ENCODE data around the gene HES6.

DNA sequence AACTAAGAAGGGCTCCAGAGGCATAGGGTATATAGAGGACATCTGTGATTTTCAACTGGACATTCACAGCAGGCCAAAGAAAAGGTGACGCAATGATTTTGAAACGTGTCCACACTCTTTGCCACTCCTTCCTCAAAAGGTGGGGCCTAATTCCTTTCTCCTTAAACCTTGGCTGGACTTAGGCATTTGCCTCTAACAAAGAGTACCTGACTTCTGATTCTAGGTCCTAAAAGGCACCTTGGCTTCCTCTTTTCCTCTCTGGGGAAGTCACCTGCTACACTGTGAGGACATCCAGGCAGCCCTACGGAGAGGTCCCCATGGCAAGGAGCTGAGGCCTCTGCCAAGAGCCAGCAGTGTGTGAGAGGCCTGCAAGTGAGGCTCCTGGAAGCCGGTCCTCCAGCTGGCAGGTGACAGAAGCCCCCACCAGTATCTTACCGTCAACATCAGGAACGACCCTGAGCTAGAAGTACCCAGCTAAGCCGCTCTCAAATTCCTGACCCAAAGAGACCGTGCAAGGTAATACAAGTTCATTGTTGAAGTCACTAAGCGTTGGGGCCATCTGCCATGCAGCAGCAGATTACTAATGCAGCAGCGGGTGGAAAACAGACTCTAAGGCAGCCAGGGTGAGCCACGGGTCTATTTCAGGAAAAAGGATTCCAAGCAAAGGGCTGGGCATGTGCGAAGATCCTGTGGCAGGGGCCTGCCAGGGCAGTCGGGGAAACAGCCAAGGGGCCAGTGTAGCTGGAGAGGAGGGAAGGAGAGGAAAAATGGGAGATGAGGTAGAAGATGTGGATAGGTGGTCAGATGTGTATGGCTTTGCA is 7.4 kb upstream of the HES6 start:
- TF ChIP-seq, protein P1, sequence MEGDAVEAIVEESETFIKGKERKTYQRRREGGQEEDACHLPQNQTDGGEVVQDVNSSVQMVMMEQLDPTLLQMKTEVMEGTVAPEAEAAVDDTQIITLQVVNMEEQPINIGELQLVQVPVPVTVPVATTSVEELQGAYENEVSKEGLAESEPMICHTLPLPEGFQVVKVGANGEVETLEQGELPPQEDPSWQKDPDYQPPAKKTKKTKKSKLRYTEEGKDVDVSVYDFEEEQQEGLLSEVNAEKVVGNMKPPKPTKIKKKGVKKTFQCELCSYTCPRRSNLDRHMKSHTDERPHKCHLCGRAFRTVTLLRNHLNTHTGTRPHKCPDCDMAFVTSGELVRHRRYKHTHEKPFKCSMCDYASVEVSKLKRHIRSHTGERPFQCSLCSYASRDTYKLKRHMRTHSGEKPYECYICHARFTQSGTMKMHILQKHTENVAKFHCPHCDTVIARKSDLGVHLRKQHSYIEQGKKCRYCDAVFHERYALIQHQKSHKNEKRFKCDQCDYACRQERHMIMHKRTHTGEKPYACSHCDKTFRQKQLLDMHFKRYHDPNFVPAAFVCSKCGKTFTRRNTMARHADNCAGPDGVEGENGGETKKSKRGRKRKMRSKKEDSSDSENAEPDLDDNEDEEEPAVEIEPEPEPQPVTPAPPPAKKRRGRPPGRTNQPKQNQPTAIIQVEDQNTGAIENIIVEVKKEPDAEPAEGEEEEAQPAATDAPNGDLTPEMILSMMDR (IDR thresholded peaks at IDR 0.05): no peak
- TF ChIP-seq EP300 (IDR thresholded peaks at IDR 0.05; ENCODE audit: low read depth) (no peak), POLR2A (IDR thresholded peaks at IDR 0.05) (no peak)
